ENCODE data around the gene FGD2.

- TF ChIP-seq CTCF (IDR thresholded peaks at IDR 0.05; ENCODE audit: insufficient read depth, low read length) (no peak), REST (IDR thresholded peaks at IDR 0.05; ENCODE audit: insufficient replicate concordance, low read depth) (no peak), POLR2AphosphoS5 (IDR thresholded peaks at IDR 0.05; ENCODE audit: low read depth) (no peak)
Observed at GRCh38 chr6:37069639-37070038, 64.2 kb downstream of the FGD2 start.
